Stimulated activated CD4-positive, alpha-beta T cell treated with anti-CD3 and anti-CD28 coated beads, Interleukin-15, amount 100 ng/mL, for 1 hour (primary cell): Measurements from ENCODE around the gene NOL4L.

Experiments
- DNase-seq, 2 donors: peaks; one replicate each; pipeline ENCODE4 v3.0.0-alpha.2; 2020; ENCODE audit warnings: low read depth in 1 of 2, low spot score in 1 of 2

NOL4L gene

DNA sequence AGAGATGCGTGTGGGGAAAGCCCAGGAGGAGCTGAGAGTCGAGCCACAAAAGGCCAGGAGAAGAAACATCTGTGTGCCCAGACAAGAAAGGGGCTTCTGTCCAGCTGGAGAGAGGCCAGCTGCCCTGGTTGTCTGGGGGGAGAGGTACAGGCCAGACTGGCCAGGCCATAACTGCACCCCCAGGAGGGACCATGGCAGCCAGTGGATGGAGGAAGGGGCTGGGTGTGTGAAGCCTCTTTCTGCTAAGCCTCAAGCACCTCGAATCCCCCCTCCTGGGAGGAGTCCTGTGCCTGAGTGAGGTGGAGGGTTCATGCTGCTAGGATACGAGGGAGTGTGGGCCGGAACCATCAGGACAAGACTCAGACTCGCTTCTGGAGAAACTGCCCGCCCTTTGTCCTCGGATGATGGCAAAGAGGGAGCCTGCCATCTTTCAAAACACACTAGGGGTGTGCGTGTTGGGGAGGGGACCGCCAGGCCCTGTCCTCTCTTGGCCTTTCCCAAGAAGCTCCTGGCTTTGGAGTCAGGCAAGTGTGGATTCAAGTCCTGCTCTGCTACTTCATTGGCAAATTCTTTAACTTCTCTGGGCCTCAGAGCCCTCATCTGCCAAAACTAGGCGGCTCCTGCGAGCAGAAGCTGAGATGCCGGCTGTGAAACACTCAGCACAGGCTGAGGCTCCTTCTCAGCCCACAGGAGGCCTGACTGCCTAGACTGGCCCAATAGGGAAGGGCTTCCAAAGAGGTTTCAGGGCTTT is 136.7 kb downstream of the NOL4L start:
- no peak for DNase-seq

DNA sequence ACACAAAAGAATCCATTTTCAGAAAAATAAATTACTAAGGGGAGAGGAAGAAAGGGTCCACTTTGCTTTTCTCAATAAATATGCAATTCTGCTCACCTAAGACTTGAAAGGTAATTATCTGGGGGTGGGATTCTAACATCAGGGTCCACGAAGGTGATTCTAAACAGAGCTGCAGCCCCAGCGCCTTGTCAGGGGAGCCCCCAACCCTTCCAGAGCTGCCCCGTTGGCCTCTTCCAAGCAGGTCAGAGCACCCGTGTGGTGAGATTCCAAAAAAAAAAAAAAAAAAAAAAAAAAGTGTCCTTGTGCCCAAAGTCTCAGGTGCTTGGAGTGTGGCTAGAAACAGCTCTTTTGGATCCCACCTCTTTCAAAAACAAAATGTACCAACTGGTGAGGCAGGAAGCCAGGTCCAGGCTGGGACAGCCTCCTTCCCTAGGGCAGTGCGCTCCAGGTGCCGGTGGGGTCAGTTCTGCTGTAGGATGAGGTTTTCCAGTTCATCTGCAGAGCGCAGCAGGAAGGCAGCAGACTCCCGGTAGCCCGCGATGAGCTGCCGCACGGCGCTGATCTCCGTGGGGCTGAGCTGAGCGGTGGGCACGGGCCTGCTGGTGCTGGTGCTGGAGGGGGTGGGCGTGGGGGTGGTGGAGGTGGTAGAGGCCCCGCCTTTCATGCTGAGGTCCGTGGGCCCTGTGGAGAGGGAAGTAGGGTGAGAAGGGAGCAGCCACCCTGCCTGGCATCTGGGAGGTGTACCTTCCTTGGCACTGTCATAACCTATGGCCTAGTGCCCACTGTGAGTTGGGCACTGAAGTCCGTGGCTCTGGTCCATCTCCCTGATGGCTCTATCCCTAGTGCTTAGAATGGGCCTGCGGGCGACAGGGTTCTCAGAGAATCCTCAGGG is 137.8 kb downstream of the NOL4L start:
- no peak for DNase-seq

DNA sequence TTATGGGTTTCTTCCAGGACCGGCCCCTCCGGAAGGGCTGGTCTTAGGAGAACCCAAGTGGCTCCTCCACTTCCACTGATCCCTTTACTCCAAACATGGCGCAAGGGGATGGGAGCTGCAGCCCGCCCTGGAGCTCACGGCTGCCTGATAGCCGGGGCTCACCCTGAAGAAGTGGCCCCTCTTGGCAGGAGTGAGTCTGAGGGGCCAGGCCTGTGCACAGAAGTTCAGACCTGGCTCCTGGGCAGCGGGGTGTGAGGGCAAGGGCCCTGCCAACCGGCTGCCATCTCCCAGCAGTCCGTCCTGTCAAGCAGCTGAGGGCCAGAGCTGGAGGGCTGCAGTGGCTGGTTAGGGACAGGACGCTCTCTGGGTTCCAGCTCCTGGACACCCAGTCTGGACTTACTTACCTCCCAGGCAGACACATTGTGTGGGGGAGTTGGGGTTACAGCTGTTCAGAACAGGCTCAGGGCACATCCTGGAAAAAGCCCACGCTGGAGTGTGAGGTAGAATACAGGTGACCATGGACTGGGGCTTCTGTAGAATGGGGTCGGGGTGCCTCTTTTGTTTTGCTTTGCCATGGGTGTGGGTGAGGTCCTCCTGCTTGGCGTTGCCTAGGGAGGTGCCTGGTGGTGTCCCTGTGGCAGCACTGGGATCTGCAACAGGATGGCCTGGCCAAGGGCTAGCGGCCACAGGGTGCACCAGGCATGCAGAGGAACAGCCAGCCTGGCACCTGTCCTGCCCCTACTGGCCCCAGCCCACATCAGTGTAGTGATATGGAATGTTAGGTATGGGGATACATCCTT is 138.6 kb downstream of the NOL4L start:
- DNase-seq = no peak

DNA sequence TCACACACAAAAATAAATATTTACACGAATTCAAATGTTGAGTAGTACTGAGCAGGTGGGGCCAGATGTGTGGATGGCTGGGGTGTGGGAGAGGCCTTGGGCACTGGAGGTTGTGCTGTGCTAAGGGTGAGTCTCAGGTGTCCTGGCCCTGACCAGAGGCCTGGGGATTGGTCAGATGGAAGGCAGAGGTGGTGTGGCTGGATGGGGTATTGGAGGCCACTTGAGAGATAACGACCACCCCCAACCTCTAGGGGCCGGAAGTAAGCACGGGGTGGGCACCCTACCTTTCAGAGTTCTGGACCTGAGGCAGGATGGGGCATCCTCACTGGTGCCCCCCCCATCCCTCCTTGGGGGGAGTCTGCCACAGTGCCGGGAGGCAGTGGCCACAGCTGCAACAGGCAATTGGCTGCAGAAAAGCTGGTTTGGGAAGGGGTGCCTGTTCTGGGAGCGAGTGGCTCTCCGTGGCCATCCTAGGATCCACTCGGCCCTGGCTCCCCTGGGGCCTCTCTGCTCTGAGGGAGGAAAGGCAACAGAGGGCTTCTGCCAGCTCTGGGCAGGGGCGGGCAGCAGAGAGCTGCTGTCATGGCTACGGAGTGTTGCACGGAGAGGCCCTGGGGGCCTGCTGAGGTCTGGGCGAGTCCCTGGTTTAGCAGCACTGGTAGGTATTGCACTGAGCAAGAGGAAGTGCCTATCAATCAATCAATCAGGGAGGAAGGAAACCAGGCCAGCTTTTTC is 139.4 kb downstream of the NOL4L start:
- no peak for DNase-seq

DNA sequence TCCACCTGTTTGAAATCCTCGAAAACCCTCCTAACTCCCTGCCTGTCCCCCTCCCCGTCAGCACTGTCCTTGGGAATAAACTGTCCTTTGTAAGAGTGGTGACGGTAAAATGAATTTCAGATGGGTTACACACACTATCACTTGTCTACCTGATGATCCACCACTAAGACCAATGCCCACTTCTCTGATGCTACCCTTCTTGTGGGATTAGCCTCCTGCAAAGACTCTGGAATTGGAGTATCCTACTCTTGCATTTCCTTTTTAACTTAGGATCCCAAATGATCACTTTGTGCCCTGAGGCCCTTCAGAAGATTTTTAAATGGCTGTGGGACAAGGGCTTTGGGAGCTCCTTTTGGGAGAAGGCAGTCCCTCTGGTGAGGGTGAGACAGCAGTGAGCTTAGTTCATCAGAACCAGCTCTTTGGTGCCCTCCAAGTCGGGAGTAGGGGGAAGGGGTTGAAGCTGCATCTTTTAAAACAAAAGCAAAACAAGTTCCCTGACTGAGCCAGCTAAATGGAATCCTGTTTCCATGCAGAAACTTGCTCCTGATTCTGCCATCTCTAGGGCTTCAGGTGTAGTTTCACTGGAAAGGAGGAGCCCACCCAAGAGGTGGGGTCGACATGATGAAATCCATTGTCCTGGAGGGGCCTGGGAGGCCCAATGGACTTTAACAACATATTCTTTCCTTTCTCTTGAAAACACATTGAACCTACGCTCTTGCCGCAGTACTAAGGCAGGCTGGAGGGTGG is 140.5 kb downstream of the NOL4L start:
- no peak for DNase-seq

DNA sequence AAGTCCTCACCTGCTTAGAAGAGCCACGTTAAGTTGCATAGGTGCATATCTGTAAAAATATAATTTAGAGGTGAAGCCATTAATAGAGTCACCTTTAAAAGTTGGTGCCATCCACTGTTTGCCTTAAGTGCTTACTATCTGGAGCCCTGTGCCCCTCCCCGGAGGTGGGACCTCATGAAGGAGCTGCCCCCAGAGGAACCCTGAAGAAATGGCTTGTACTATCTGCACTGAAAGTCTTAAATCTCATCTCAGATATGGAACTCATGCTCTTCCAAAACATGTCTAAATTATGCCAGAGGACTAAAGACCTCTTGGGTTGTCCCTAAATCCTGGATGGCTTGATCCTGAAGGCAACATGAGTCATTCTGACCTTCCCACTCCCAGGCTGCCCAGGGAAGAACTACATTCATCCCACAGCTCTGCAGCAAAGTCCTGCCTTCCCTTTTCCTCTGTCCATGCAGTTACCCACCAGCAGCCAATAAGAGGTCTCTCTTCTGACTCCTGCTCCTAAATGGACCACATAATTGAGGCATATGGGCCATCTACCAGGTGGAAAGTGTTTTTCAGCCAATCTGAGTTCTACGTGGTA is 141.7 kb downstream of the NOL4L start:
- DNase-seq = no peak

DNA sequence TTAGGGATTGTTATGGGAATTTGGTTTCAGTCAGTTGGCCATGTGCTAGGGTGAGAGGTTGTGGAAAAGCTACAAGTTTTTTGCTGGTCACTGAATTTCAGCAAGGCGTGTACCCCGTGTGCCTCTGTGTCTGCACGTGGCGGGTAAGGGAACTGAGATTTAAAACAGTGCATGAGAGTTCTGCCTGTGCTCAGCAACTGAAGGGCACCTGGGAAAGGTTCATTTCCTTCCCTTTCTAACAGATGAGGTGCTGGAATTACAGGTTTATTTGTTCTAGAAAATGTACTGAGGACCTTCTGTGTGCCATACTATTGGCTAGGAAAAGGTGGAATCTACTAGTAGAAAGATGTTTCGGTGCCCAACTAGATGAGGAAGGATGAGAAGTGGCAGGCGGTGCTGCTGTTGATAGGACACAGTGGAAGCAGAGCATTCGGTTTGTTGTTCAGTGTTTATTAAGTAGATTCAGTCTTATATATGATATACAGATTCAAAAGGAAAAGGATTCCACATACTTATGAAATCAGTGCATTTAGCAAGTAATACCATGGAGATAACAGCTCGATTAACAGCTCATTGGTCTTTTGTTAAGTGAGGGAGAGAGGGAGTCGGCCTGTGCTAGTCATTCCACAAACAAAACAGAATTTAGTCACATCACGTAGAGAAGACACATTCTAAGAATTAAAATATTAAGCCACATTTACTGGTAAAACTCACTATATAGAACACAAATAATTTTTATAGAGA is 142.3 kb downstream of the NOL4L start:
- no peak for DNase-seq

DNA sequence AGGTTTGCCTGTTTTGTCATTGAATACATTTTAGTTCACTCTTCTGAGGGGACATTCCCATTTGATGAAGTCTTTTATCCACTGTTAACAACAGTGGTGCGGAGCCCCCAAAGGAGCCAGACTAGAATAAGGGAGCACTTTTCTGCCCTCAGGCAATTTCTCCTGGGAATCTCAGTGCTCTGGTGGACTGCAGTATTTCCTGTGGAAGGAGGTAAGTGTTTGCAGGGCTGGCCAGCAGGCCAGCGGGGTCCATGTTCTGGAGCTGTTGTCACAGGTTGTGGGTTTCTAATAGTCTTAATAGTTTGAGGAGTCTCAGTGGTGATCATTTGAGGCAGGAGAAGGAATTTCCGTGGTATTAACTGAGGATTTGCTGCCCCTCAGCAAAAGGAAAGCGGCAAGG is 143.5 kb downstream of the NOL4L start:
- DNase-seq = no peak

DNA sequence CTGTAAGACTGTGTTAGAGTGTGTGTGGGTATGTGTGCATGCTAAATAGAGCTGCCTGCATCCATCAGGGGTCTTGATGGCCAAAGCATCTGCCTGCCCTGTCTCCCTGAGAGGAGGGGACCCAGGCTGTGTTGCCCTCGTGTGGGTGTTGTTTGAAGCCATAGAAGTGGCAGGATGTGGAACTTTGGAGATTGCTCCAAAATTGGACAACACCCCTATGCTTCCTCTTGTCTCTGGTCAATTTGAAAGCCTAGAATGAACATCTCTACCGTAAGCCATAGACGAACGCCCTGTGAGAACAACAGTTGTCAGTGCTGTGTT is 144.4 kb downstream of the NOL4L start:
- no peak for DNase-seq

DNA sequence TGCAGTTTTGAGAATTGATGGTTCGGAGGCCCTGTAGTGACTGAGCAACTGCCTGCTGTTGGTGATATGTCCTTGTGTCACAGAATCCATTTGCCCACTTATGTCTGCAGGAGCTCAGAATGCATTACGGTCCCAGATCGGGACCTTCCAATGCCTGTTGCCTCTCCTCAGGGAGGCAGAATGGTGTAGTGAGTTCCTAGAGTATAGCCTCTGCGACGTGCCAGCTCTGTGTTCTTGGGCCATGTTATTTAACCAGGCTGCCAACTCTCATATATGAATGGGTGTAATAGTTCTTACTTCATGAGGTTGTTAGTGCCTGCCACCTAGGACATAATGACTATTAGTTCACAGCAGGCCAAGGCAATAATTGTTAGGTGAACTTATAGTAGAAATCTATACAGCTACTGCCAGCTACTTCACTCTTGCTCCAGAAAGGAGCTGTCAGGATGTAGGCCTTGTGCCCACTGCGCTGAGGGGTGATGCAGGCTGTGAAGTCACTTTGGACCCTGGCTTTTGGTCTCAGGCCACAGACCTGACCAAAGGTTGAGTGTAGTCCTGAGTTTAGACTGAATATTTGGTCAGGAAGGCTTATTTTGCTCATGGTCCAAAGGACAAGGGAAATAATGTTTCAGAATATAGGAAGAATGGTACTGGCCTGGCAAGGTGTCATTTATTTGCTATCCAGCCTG is 144.9 kb downstream of the NOL4L start:
- DNase-seq = no peak

DNA sequence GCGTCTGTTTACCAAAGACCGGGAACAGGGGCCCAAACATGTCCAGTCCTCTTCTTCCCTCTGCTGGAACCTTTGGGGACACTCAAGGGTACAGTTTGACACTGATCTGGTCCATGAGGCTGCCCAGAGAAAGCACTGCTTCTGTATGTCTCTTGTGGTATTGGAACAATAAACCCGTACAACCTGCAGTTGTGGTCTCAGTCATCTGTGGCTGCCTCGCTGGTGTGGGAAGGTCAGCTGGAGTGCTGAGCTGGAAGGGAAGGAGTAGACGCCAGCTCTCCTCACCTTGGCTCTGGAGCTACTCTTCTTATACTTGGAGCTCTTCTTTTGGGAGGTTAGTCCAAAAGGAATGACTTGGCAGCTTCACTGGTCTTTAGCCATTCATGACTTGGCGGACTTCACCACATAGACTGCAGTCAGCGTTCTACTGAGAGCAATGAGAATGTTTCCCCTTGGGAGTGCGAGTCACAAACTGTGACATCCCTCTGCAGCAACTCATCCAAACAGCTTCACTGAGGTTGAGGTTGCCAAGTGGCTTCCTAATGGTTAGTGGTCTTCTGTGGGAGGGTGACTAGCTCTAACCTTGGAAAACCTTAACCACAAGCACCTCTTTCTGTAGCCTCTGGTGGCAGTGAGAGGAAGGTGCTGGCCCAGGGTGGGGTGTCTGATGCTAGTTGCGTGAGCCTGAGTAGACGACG is 145.9 kb downstream of the NOL4L start:
- DNase-seq = no peak

DNA sequence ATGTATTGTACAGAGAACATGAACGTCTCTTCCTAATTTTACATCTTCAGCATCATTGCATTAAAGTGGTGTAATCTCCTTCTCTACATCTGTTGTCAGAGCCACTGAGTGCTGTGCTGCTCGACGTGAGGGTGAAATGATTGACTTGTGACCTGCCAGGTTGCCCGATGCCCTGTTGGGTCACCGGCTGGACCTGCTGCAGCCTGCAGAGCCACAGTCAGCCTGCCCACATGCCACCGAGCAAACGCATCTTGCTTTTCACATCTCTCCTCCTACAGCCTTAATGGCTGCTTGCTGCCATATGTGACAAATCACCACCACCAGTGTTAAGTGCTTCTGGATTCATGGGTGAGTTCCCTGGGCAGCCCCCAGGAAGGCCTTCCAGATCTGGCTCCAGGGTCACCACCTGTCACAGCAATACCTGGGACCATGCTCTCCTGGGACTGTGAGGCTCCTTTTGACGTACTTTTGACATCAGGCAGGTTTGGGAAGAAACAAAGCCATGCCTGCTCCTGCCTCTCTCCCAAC is 146.7 kb downstream of the NOL4L start:
- no peak for DNase-seq

DNA sequence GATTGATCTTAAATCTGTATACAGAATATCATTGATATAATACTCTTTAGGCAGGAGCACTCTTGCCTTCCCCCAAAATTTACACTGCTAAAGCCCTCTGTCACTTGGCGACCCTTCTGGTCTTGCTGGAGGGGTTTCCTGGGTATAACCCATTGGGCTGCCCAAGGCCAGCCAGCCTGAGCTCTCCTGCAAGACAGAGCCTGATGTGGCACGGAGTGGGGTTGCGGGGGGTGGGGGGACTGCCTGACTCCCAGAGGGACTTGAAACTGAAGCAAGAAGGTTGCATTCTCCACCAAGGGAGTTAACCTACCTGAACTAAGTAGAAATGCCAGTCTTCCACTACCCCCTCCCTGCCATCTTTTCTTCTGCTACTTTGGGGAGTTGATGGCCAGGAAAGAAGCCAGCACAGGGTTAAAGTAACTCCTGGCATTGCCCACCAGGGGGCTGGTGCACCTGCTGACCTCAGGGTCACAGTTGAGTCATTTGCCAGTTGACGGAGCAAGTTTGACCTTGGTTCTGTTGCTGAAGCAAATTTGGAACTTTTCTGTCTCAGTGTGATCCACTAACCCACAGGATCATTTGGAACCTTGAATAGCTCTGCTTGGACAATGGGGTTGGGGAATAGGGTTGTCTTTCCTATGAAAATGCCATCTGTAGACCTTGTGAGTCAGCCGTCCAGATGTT is 147.6 kb downstream of the NOL4L start:
- no peak for DNase-seq

DNA sequence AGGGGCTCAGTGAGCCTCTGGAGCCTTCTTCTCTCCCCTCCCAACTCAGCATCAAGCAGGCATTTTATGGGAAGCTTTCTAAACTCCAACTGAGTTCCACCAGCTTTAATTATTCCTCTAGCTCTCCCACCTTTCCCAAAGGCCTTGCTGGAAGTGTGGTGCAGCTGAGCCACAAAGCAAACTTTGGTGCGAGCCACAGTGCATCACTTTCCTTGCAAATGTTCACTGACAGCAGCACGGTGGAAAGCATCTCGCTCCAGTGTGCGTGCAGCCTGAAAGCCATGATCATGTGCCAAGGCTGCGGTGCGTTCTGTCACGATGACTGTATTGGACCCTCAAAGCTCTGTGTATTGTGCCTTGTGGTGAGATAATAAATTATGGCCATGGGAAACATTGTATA is 148.2 kb downstream of the NOL4L start:
- DNase-seq = no peak

DNA sequence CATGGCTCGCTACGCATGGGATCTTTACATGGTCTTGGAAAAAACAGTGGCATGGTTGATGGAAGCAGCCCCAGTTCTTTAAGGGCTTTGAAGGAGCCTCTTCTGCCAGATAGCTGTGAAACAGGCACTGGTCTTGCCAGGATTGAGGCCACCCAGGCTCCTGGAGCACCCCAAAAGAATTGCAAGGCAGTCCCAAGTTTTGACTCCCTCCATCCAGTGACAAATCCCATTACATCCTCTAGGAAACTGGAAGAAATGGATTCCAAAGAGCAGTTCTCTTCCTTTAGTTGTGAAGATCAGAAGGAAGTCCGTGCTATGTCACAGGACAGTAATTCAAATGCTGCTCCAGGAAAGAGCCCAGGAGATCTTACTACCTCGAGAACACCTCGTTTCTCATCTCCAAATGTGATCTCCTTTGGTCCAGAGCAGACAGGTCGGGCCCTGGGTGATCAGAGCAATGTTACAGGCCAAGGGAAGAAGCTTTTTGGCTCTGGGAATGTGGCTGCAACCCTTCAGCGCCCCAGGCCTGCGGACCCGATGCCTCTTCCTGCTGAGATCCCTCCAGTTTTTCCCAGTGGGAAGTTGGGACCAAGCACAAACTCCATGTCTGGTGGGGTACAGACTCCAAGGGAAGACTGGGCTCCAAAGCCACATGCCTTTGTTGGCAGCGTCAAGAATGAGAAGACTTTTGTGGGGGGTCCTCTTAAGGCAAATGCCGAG is 148.8 kb downstream of the NOL4L start:
- DNase-seq = no peak

DNA sequence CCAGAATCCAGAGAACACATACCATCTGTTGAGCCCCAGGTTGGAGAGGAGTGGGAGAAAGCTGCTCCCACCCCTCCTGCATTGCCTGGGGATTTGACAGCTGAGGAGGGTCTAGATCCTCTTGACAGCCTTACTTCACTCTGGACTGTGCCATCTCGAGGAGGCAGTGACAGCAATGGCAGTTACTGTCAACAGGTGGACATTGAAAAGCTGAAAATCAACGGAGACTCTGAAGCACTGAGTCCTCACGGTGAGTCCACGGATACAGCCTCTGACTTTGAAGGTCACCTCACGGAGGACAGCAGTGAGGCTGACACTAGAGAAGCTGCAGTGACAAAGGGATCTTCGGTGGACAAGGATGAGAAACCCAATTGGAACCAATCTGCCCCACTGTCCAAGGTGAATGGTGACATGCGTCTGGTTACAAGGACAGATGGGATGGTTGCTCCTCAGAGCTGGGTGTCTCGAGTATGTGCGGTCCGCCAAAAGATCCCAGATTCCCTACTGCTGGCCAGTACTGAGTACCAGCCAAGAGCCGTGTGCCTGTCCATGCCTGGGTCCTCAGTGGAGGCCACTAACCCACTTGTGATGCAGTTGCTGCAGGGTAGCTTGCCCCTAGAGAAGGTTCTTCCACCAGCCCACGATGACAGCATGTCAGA is 149.6 kb downstream of the NOL4L start:
- no peak for DNase-seq
